Endothelial cell of umbilical vein (primary cell): ENCODE data around the gene PXT1. TPM values are rescaled to one million over a fixed set of nuclear protein-coding genes. Genes with fewer than 3 reads are reported as not detected.

Experiments used
- BruUV-seq: library from RNA; stranded (reverse); fragments of 400-500 nt; replicated peaks from 2 replicates; lab custom pipeline; 2021; lab: Mats Ljungman, UMichigan
- CTCF ChIA-PET: fragments of 300-600, 350-600 bp; sonication (Branson Sonifier 250); formaldehyde crosslinking; loops from one replicate; lab custom pipeline; 2021; ENCODE audit warnings: antibody characterized with exemption, inconsistent platforms; lab: Charles Lee
- POLR2A ChIA-PET: fragments of 300-600, 350-600 bp; sonication (Branson Sonifier 250); formaldehyde crosslinking; loops from one replicate; lab custom pipeline; 2021; ENCODE audit warnings: antibody characterized with exemption, inconsistent platforms; lab: Charles Lee
- DNase-seq: peaks from one replicate; pipeline ENCODE4 v3.0.0-alpha.2; 2011; ENCODE audit warnings: low read depth, low spot score
- FAIRE-seq: peaks from 2 replicates; lab custom pipeline; 2011; peaks lifted over from hg19 to GRCh38; lab: Jason Lieb, UNC
- H2AFZ ChIP-seq: 2 replicates; pipeline ENCODE4 v1.6.0; 2012; ENCODE audit warnings: low read depth, low read length, control low read depth, inconsistent platforms
- H3K27ac ChIP-seq: 2 replicates; pipeline ENCODE4 v1.5.1; 2011; ENCODE audit warnings: low read depth, mild to moderate bottlenecking, control low read depth, low read length, moderate library complexity; ENCODE audit not compliant: insufficient read depth
- H3K27me3 ChIP-seq, 2 experiments: 2 replicates each; pipeline versions ENCODE4 v1.6.0 to v1.6.1; 2011; ENCODE audit warnings: low read length in 2 of 2, mixed read lengths in 1 of 2; ENCODE audit not compliant: control insufficient read depth in 2 of 2, insufficient read depth in 2 of 2
- H3K36me3 ChIP-seq, 2 experiments: 2 replicates in 1 of 2; 3 replicates in 1 of 2; pipeline ENCODE4 v1.5.1; 2011; ENCODE audit warnings: low read length in 2 of 2, mild to moderate bottlenecking in 1 of 2, moderate library complexity in 1 of 2; ENCODE audit not compliant: control insufficient read depth in 2 of 2, insufficient read depth in 2 of 2; ENCODE audit errors: extremely low read depth in 1 of 2
- H3K4me1 ChIP-seq: 3 replicates; pipeline ENCODE4 v1.5.1; 2011; ENCODE audit warnings: mild to moderate bottlenecking, low read length; ENCODE audit not compliant: control insufficient read depth, insufficient read depth; ENCODE audit errors: extremely low read depth
- H3K4me2 ChIP-seq: 2 replicates; pipeline ENCODE4 v1.6.1; 2011; ENCODE audit warnings: low read length, control low read depth, mixed read lengths; ENCODE audit not compliant: insufficient read depth
- H3K4me3 ChIP-seq, 3 experiments: fragments of 200-600 bp in 1 of 3; sonication (generic), shearing (Covaris generic) in 1 of 3; replicated peaks in 1 of 3; 2 replicates each; pipeline ENCODE4 v1.5.1; 2011 to 2016; ENCODE audit warnings: control low read depth in 3 of 3, low read length in 3 of 3, mild to moderate bottlenecking in 2 of 3, inconsistent platforms in 1 of 3, low read depth in 1 of 3, moderate library complexity in 1 of 3; ENCODE audit not compliant: insufficient read depth in 1 of 3
- H3K79me2 ChIP-seq: 2 replicates; pipeline ENCODE4 v1.6.0; 2012; ENCODE audit warnings: low read length, inconsistent platforms; ENCODE audit not compliant: control insufficient read depth, insufficient read depth
- H3K9ac ChIP-seq: replicated peaks from 2 replicates; pipeline ENCODE3; 2011; ENCODE audit warnings: low read length, control low read depth; ENCODE audit not compliant: insufficient read depth; ENCODE audit errors: extremely low read depth
- H3K9me1 ChIP-seq: replicated peaks from 3 replicates; pipeline ENCODE4 v1.6.0; 2011; ENCODE audit warnings: mild to moderate bottlenecking, low read length; ENCODE audit not compliant: control insufficient read depth, insufficient read depth; ENCODE audit errors: extremely low read depth
- H3K9me3 ChIP-seq: replicated peaks from 2 replicates; pipeline ENCODE4 v1.5.1; 2012; ENCODE audit warnings: low read length, inconsistent platforms; ENCODE audit not compliant: control insufficient read depth, insufficient read depth
- H4K20me1 ChIP-seq: replicated peaks from 2 replicates; pipeline ENCODE3; 2011; ENCODE audit warnings: mild to moderate bottlenecking, low read length; ENCODE audit not compliant: control insufficient read depth, insufficient read depth; ENCODE audit errors: extremely low read depth
- CTCF ChIP-seq, 2 donors: IDR thresholded peaks; 1 replicate in 1 of 2; 2 replicates in 1 of 2; pipeline ENCODE4 v1.5.1; 2011; ENCODE audit warnings: low read length in 2 of 2, mild to moderate bottlenecking in 2 of 2, moderate library complexity in 2 of 2, control low read depth in 1 of 2, inconsistent platforms in 1 of 2, low read depth in 1 of 2; ENCODE audit not compliant: insufficient read depth in 1 of 2; ENCODE audit errors: extremely low read depth in 1 of 2
- EZH2 ChIP-seq: IDR thresholded peaks from 2 replicates; pipeline ENCODE4 v1.6.1; 2012; ENCODE audit warnings: borderline replicate concordance, low read depth, mild to moderate bottlenecking, moderate library complexity, low read length, inconsistent platforms; ENCODE audit not compliant: severe bottlenecking
- FOS ChIP-seq: IDR thresholded peaks from 2 replicates; pipeline ENCODE4 v1.6.1; 2011; ENCODE audit warnings: mild to moderate bottlenecking, low read length, moderate library complexity, borderline replicate concordance; ENCODE audit not compliant: insufficient read depth
- GATA2 ChIP-seq: IDR thresholded peaks from 2 replicates; pipeline ENCODE4 v1.7.0; 2011; ENCODE audit warnings: low read depth, mild to moderate bottlenecking, moderate library complexity, mixed read lengths, low read length; ENCODE audit not compliant: insufficient read length, insufficient read depth
- JUN ChIP-seq: IDR thresholded peaks from 2 replicates; pipeline ENCODE4 v1.6.1; 2011; ENCODE audit warnings: borderline replicate concordance, low read depth; ENCODE audit not compliant: insufficient read length, insufficient read depth
- MAX ChIP-seq: IDR thresholded peaks from 2 replicates; pipeline ENCODE4 v1.6.1; 2011; ENCODE audit not compliant: insufficient read depth, insufficient read length
- MYC ChIP-seq: IDR thresholded peaks from one replicate; pipeline ENCODE4 v1.6.1; 2011; ENCODE audit warnings: mild to moderate bottlenecking, low read depth, low read length
- POLR2A ChIP-seq: IDR thresholded peaks from 2 replicates; pipeline ENCODE4 v1.6.1; 2012; ENCODE audit warnings: low read depth, mild to moderate bottlenecking, control low read depth, low read length
- POLR2AphosphoS5 ChIP-seq: IDR thresholded peaks from 2 replicates; pipeline ENCODE4 v1.6.1; 2012; ENCODE audit warnings: low read depth, mild to moderate bottlenecking, control low read depth, low read length, moderate library complexity; ENCODE audit not compliant: insufficient read depth
- dilution Hi-C: fragments of 300-500 bp; cut with MboI; formaldehyde crosslinking; loops from one replicate; pipeline ENCODE4 v1.15.0; 2019; ENCODE audit warnings: low sequenced_read_pairs; ENCODE audit not compliant: extremely low pct_ligation_motif_present
- intact Hi-C: fragments of 100-400 bp; cut with micrococcal nuclease; formaldehyde crosslinking; loops from one replicate; pipeline ENCODE4 v1.10.0; 2022
- polyA plus RNA-seq, 4 experiments: library from polyadenylated mRNA; depleted of rRNA in 3 of 4; stranded (reverse) in 3 of 4; unstranded in 1 of 4; fragments of >200 nt; gene quantifications; 2 replicates each; pipeline versions ENCODE4 v1.2.1 to v1.2.3, GENCODE V29; 2011 to 2012; ENCODE audit warnings: missing spikeins in 1 of 4
- total RNA-seq: library from RNA; stranded (reverse); gene quantifications from 2 replicates; pipeline ENCODE4 v1.2.3, GENCODE V29; 2021

The PXT1 gene
- total and polyA plus RNA-seq, 2 donors (not counting 3 experiments of a cell fraction or from before 2014, with no cell fraction given), result not detected

- FAIRE-seq (no peak), DNase-seq (no peak)
- Histone ChIP-seq H3K36me3 (no peaks in the 10 kb centered on the region), H4K20me1 (no peaks in the 10 kb centered on the region), H3K27me3 (peaks cover 4 to 12% of the 10 kb centered on the region in 2 experiments), H3K4me1 (no peaks in the 10 kb centered on the region), H3K79me2 (no peaks in the 10 kb centered on the region), H3K4me3 (no peak overlapping the region), H3K27ac (no peak overlapping the region), H2AFZ (no peak overlapping the region), H3K9me1 (no peaks in the 10 kb centered on the region), H3K4me2 (no peak overlapping the region), H3K9ac (no peak overlapping the region), H3K9me3 (no peaks in the 10 kb centered on the region)
- BruUV-seq, result no TSS peak
- TF ChIP-seq POLR2A, result no peak
- TF ChIP-seq GATA2, result no peak
- TF ChIP-seq EZH2, result no peak
- no peak for TF ChIP-seq MAX
- TF ChIP-seq CTCF (IDR thresholded peaks at IDR 0.05; ENCODE audit: extremely low read depth in 1 of 2, insufficient read depth in 1 of 2, low read depth in 1 of 2, low read length in 2 of 2), result no peak
- TF ChIP-seq JUN, result no peak
- TF ChIP-seq POLR2AphosphoS5, result no peak
- no peak for TF ChIP-seq FOS
- TF ChIP-seq MYC, result no peak
- dilution Hi-C loops (no loop called here), intact Hi-C loops (no loop called here)
- POLR2A ChIA-PET, result no interaction called here
- CTCF ChIA-PET, result interaction anchor here (1.0 kb wide), 1 partner anchor 30 kb away, joined by 3 read pairs; no protein-coding TSS in a partner anchor
These were observed 72.0 kb downstream of the PXT1 start for GRCh38 chr6:36370638-36371037.
